Measurements from ENCODE around the gene MED8. TPM values are rescaled to one million over a fixed set of nuclear protein-coding genes. Genes with fewer than 3 reads are reported as not detected.

The MED8 gene
- total and polyA plus RNA-seq, 2 of the 13 experiments (the other 11 are each of a cell fraction or from before 2014, with no cell fraction given): 16.9 to 77.4 TPM

DNA sequence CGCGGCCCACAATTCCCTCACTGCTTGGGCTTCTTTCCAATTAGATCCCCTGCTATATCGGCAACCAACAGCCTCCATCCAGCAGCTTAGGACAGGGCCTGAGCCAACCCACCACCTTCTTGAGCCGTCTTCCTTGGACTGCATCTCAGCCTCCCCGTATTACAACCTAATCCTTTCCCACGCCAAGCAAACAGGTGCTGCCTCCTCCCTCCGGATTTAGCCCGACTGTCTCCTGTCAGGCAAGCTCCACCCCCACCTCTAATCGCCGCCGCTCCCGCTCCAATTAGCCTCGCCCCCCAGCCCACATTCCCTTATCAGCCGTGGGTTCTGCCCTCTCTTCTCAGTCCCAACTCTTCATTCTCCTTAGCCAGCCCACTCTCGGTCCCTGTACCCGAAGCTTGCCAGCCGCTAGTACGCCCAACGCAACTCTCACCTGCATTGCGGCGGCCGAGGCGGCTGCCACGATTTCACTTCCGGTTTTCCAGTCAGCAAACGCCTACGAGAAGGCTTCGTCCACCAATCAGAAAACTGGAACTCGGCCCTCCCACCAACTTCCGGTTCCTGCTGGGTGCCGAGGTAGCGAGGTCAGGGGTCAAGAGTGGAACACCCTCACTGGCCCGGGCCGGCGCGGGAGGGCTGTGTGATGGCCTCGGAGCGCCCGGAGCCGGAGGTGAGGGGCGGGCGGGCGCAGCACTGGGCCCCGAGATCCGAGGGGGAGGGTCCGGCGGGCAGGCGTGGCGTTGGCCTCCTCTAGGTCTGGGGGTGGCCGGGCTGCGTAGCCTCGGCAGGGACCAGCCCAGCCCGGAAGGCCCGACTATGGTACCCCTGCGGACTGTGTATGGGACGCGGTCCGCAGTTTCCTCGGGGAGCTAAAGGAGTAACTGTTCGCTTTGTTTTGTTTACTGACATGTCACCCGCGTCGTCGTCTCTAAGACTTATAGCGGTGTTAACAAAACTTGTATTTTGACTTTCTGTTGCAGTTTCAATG, at the start of gene MED8, which contains the start of gene SZT2 (continued):
- TF ChIP-seq, protein P1, sequence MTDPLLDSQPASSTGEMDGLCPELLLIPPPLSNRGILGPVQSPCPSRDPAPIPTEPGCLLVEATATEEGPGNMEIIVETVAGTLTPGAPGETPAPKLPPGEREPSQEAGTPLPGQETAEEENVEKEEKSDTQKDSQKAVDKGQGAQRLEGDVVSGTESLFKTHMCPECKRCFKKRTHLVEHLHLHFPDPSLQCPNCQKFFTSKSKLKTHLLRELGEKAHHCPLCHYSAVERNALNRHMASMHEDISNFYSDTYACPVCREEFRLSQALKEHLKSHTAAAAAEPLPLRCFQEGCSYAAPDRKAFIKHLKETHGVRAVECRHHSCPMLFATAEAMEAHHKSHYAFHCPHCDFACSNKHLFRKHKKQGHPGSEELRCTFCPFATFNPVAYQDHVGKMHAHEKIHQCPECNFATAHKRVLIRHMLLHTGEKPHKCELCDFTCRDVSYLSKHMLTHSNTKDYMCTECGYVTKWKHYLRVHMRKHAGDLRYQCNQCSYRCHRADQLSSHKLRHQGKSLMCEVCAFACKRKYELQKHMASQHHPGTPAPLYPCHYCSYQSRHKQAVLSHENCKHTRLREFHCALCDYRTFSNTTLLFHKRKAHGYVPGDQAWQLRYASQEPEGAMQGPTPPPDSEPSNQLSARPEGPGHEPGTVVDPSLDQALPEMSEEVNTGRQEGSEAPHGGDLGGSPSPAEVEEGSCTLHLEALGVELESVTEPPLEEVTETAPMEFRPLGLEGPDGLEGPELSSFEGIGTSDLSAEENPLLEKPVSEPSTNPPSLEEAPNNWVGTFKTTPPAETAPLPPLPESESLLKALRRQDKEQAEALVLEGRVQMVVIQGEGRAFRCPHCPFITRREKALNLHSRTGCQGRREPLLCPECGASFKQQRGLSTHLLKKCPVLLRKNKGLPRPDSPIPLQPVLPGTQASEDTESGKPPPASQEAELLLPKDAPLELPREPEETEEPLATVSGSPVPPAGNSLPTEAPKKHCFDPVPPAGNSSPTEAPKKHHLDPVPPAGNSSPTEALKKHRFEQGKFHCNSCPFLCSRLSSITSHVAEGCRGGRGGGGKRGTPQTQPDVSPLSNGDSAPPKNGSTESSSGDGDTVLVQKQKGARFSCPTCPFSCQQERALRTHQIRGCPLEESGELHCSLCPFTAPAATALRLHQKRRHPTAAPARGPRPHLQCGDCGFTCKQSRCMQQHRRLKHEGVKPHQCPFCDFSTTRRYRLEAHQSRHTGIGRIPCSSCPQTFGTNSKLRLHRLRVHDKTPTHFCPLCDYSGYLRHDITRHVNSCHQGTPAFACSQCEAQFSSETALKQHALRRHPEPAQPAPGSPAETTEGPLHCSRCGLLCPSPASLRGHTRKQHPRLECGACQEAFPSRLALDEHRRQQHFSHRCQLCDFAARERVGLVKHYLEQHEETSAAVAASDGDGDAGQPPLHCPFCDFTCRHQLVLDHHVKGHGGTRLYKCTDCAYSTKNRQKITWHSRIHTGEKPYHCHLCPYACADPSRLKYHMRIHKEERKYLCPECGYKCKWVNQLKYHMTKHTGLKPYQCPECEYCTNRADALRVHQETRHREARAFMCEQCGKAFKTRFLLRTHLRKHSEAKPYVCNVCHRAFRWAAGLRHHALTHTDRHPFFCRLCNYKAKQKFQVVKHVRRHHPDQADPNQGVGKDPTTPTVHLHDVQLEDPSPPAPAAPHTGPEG (CRISPR knock-in tag; IDR thresholded peaks at IDR 0.05): peak; percentile 100
- TF ChIP-seq PHF5A (CRISPR knock-in tag; IDR thresholded peaks at IDR 0.05; ENCODE audit: low read depth, unreplicated experiment): peak; percentile 35
- peak; percentile 65 to 75 for TF ChIP-seq MAFK (conservative IDR thresholded peaks at IDR 0.05 in 1 of 2, IDR thresholded peaks at IDR 0.05 in 1 of 2; ENCODE audit: low read length in 2 of 2)
- TF ChIP-seq ZNF720 (CRISPR knock-in tag; IDR thresholded peaks at IDR 0.05): no peak
- TF ChIP-seq KDM1A (CRISPR knock-in tag; IDR thresholded peaks at IDR 0.05): peak; percentile 54; the same call in 1 of the 2 replicates
- TF ChIP-seq SKIL (CRISPR knock-in tag; IDR thresholded peaks at IDR 0.05; ENCODE audit: borderline replicate concordance): 0 out of 2 replicates have a peak, but pooled peaks have one; percentile 55
- TF ChIP-seq NR2C2 (CRISPR knock-in tag; IDR thresholded peaks at IDR 0.05; ENCODE audit: borderline replicate concordance): peak; percentile 99
- TF ChIP-seq ZBTB20 (CRISPR knock-in tag; IDR thresholded peaks at IDR 0.05; ENCODE audit: borderline replicate concordance, low read depth): no peak; the same call in 1 of the 2 replicates
- peak; percentile 42 to 69; a peak in 1 of 4 replicates for TF ChIP-seq KLF16 (CRISPR knock-in tag; IDR thresholded peaks at IDR 0.05)
- TF ChIP-seq POLR2G (IDR thresholded peaks at IDR 0.05; ENCODE audit: low read depth, low read length): peak; percentile 96
- no peak for TF ChIP-seq CENPX (CRISPR knock-in tag; IDR thresholded peaks at IDR 0.05)
- TF ChIP-seq ZNF34 (CRISPR knock-in tag; IDR thresholded peaks at IDR 0.05; ENCODE audit: borderline replicate concordance): no peak
- no peak for TF ChIP-seq CBX5 (CRISPR knock-in tag; IDR thresholded peaks at IDR 0.05; ENCODE audit: borderline replicate concordance)
- peak; percentile 81; the same call in 1 of the 2 replicates for TF ChIP-seq ZNF124 (CRISPR knock-in tag; IDR thresholded peaks at IDR 0.05)

Data from HepG2 (cell line).